ENCODE measurements around the gene PGAM2.

The PGAM2 gene

DNA sequence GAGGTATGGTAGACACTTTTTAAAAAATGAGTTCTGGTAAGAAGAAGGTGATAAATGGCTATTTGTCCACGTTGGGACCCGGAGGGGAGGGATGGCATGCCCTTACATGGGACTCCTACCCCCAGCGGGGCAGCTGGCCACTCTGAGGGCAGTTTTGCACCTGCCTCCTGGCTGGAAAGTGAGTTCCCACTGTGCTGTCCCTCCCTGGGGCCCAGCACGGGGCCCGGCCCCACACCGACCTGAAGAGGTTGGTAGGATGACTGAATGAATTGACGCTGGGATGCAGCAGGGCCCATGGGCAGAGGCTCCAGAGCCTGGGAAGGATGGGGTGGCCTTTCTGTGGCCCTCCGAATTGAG lies 38.2 kb upstream of the PGAM2 start:
- no peak for DNase-seq

DNA sequence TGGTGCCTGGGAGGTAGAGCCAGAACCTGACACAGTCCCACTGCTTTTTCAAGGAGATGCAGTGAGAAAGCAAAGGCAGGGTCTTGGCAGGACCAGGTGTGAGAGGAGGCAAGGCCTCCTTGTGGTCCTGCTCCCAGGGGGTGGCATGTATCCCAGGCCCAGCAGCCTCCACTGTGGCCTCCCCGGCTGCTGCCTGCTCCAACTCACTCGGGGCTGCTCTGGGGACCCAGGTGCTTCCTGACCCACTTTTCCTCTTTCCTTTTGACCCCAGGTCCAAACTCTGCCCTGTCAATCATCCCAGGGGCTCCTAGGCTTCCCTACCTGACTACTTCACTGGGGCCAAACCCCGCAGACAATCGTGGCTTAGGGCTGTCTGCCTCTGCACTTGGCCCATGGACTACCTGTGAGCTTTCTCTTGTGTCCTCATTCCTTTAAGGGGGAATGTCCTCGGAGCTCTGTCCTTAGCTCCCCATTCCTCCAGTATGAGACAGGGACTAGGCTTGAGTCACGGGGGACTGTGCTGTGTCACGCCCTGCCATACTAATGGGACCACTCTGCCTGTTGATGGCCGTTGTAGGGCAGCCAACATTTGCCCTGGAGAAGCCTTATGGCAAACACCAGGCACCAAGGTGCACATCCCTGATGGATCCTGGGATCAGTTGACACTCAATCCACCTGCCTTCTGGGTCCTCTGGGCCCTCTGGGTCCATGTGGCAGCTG lies 37.6 kb upstream of the PGAM2 start:
- no peak for DNase-seq

GRCh38 chr7:44101966-44102845 lies 36.8 kb upstream of the PGAM2 start:
- DNase-seq = no peak

DNA sequence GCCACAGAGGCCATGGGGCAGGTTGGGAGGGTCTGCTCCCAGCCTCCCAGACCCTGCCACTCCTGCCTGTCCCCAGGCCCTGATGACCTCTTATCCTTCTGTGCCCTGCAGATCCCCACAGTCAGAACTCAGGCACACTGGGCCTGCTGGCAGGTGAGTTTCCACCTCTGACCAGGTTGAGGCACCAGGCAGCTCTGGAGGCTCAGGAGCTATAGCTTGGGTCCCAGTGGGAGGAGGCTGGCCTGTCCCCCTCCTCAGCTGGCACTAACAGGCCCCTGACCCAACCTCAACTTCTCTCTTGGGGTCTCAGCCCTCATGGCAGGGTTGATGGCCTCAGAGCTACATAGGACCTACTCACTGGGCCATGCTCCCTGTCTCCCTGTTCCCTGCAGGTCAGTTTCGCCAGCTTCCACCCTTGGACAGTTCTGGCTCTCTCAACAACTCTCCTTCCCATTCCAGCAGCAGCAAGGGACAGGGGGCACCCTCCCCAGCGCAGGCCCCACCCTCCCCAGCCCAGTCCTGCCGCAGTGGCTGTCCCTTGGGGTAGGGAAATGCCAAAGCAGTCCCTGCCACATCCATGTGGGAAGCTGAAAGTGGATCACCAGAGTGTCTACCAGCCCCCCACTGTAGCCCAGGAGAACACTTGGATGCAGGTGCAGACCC lies 36.1 kb upstream of the PGAM2 start:
- DNase-seq = no peak

DNA sequence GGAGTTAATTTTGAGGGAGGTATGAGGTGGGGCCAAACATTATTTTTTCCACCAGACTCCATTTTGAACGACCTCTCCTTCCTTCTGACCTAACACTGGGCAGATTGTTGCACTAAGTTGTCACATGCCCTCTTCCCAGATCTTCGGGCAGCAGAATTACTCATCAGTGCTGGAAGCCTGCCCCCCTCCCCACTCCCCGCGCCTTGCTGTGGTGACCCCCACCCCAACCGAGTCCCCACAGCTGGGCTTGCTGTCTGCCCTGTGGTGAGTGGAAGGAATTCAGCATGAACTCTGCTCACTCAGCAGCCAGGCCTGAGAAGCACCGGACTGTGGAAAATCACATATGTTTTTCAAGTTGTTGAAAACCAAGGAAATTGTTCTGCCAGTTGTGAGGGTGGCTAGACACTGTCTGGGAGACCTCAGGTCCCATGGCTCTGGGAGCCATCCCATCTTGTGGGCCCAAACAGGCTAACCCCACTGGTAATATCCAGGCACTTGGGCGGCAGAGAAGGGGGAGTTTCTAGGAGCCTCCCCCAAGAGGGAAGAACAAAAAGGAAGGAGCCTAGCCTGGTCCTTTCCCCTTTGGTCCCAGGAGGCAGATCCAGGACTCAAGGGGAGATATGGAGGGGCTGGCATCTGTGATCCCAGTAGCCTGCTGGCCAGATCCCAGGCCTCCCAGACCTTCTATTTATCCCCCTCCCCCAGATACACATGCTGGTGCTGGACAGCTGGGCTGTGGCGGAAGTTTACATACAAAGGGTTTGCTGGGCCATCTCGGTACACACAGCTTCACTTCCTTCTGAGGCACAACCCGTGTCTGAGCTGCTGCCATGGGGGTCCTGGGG lies 35.3 kb upstream of the PGAM2 start:
- DNase-seq = no peak

DNA sequence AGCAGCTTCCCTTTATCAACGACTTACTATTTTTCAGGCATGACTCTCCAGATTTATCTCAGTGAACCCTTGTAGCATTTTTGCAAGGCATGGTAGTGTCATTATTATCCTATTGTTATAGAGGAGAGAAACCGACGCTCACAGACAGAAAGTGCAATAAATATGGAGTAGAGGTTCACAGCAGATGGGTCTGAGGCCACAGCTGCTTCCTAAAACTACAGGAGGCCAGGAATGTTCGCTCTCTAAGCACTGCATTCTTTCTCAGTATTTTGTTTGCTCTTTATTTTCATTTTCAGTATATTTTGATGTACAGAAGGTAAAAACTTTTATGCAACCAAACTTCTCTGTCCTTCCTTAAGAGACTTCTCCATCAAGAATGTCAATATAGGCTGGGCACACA lies 34.3 kb upstream of the PGAM2 start:
- DNase-seq = no peak

GRCh38 chr7:44098092-44099068 lies 33.0 kb upstream of the PGAM2 start:
- no peak for DNase-seq

- no peak for DNase-seq
Measured at GRCh38 chr7:44097064-44097932, 31.9 kb upstream of the PGAM2 start.

DNA sequence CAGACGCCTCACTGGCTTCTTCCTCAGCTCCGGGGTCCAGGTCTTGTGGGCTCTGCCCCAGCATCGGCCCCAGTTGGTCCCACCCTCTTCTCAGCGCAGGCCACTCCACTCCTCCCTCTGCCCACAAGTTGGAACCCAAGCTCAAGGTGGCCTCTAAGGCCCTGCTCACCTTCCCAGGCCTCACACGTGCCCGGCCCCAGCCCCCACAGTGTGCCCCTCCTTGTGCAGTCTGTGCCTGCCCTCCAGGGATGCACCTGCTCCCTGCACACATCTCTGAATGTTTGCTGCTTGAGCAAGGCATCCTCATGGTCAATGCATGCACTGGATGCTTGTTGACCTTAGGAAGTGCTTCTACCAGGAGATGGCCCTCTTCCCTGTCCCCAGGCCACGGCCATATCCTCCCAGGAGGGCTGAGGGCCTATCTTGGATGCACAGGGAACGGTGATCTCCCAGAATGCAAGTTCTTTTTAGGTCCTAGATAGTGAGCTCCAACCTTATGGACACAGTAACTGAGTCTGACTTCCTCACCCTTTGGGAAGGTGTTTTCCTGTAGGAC lies 31.0 kb upstream of the PGAM2 start:
- DNase-seq = no peak

DNA sequence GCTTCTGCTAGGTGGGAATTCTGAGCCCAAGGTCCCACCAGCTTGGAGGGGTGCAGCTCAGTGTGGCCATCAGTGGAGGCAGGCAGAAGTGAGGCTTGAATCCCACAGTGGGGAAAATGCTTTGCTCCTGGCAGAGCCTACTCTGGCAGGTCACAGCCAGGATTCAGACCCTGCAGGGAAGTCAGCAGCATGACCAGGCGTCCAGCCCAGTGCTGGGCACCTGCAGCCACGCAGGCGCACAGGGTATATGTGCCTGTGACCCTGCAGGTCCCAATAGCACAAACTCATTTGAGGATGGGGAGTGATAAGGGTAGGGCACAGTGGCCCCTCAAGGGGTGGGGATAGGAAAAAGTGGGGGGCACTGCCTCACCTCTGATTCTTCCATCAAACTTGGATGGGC lies 30.4 kb upstream of the PGAM2 start:
- DNase-seq = no peak

GRCh38 chr7:44094883-44095592 lies 29.7 kb upstream of the PGAM2 start:
- DNase-seq = no peak

- DNase-seq = no peak
Measured at GRCh38 chr7:44094365-44094764, 29.0 kb upstream of the PGAM2 start.

GRCh38 chr7:44093102-44093641 lies 27.8 kb upstream of the PGAM2 start:
- no peak for DNase-seq

GRCh38 chr7:44087911-44088838 lies 22.8 kb upstream of the PGAM2 start:
- no peak for DNase-seq

DNA sequence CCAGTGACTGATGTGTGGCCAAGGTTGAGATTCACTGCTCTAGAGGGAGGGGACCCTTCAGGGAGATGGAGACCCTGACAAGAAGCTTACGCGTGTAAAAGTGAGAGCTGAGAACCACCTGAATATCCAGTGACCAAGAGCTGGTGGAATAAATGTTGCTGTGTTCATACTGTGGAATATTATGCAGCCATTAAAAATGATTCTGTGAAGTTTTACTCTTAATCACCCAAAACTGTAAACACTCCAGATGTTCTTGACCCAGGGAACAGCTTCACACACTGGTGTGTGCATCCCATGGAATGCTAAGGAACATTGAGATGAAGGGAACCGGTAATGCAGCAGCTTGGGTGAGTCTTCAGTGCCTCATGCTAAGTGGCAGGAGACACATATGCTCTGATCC lies 21.3 kb upstream of the PGAM2 start:
- DNase-seq = no peak

DNA sequence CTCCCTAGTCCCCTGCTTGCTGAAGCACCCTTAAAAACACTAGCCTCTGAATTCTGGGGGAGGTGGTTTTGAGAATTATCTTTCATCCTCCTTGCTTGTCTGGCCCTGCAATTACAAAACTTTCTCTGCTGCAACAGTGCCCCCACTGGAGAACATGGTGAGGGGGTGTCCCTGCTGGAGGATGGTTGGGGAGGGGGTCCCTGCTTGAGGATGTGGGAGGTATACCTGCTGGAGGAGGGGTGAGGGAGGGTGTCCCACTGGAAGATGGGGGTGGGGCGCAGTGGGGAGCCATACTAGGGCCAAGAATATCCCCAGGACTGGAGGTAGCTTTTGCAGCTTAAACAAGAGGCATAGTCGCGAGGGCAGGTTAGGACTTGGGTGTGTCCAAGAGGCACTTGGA lies 20.2 kb upstream of the PGAM2 start:
- no peak for DNase-seq

- DNase-seq = no peak
Measured at GRCh38 chr7:44084701-44085100, 19.3 kb upstream of the PGAM2 start.

DNA sequence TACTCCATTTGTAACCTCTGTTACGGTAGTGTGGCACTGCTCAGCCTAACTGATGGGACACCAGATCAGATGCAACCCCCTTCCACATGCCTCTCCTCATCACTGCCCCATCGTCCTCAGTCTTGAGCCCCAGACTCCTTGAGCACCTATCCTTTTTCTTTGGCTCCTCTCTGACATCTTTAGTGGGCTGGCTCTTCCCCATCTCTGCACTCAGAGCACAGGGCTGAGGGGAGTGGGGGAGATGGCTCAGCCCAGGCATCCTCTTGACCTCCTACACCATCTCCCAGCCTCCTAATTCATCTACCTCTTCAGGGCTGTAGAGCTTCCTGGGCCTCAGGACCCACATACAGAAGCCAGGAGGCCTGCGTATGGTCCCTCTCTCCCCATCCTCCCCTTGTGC lies 18.4 kb upstream of the PGAM2 start:
- DNase-seq = no peak

Measured in NCI-H2107 (cell line).